Subcutaneous abdominal adipose tissue (tissue), 5 donors: Measurements from ENCODE around the gene GLS2.

Source experiments
- H3K27ac ChIP-seq: one replicate; pipeline ENCODE4 v1.7.0; 2013; ENCODE audit warnings: low read depth, mild to moderate bottlenecking, inconsistent platforms, low read length, moderate library complexity
- H3K27me3 ChIP-seq, 5 donors: one replicate each; pipeline ENCODE4 v1.7.0; 2013; ENCODE audit warnings: low read length in 5 of 5, inconsistent platforms in 1 of 5; ENCODE audit not compliant: control insufficient read depth in 5 of 5, insufficient read depth in 4 of 5
- H3K36me3 ChIP-seq, 5 donors: one replicate each; pipeline ENCODE4 v1.7.0; 2013; ENCODE audit warnings: low read length in 5 of 5; ENCODE audit not compliant: control insufficient read depth in 5 of 5, insufficient read depth in 5 of 5
- H3K4me1 ChIP-seq, 5 donors: one replicate each; pipeline ENCODE4 v1.7.0; 2013; ENCODE audit warnings: low read length in 5 of 5, mild to moderate bottlenecking in 3 of 5, moderate library complexity in 1 of 5; ENCODE audit not compliant: control insufficient read depth in 5 of 5, insufficient read depth in 5 of 5
- H3K4me3 ChIP-seq, 5 donors: one replicate each; pipeline ENCODE4 v1.7.0; 2013; ENCODE audit warnings: low read length in 5 of 5, low read depth in 1 of 5
- H3K9ac ChIP-seq, 5 donors: one replicate each; pipeline ENCODE4 v1.7.0; 2013; ENCODE audit warnings: low read length in 5 of 5, mild to moderate bottlenecking in 4 of 5, moderate library complexity in 3 of 5
- H3K9me3 ChIP-seq, 5 donors: one replicate each; pipeline ENCODE4 v1.7.0; 2013; ENCODE audit warnings: low read length in 5 of 5; ENCODE audit not compliant: control insufficient read depth in 5 of 5
- donor health status: healthy.
- donor health status: healthy.
- donor health status: healthy.
- donor health status: healthy.
- donor health status: healthy.

Gene GLS2

GRCh38 chr12:56469007-56469930 lies 18.7 kb downstream of the GLS2 start:
- peak overlapping the region; percentile 89 to 96 (median 92) for H3K9ac ChIP-seq
- H3K4me1 ChIP-seq, result peaks cover 0 to 20% (median 15%) of the 10 kb centered on the region in 5 donors
- H3K27ac ChIP-seq, result peak overlapping the region; percentile 93
- peaks cover 0 to 5% (median 4%) of the 10 kb centered on the region in 5 donors for H3K36me3 ChIP-seq
- H3K27me3 ChIP-seq, result no peaks in the 10 kb centered on the region
- peak overlapping the region; percentile 90 to 99 (median 98) for H3K4me3 ChIP-seq
- no peaks in the 10 kb centered on the region for H3K9me3 ChIP-seq

GRCh38 chr12:56468216-56469006 lies 19.6 kb downstream of the GLS2 start, which contains the start of gene SPRYD4:
SPRYD4 (plus strand) TSS chr12:56468578; CDS start chr12:56468592, 14 bp downstream.
- peaks cover 0 to 5% (median 4%) of the 10 kb centered on the region in 5 donors for H3K36me3 ChIP-seq
- no peaks in the 10 kb centered on the region for H3K9me3 ChIP-seq
- H3K27ac ChIP-seq, result peak within 1 kb of the TSS; percentile 93
- H3K4me1 ChIP-seq, result peaks cover 0 to 23% (median 18%) of the 10 kb centered on the region in 5 donors
- peak within 1 kb of the TSS; percentile 89 to 96 (median 92) for H3K9ac ChIP-seq
- H3K4me3 ChIP-seq, result peak within 1 kb of the TSS; percentile 90 to 99 (median 98)
- H3K27me3 ChIP-seq, result no peaks in the 10 kb centered on the region

DNA sequence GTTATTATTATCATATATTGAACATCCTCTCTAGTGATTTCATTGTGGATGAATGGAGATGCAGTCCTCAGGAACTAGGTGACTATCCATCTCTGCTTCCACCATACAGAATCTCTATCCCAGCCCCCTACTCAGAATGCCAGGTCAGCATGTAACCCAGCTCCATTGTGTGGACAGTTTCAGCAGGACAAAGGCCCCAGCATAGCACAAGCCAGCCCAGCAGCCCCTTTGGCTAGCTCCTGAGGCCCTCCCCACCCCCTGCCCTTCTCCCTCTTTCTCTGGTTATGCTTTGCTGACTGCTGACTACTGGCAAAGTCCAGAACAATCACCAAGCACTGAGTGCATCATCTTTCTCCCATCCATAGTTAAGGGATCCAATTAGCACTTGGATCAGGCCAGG lies 25.4 kb downstream of the GLS2 start:
- H3K9me3 ChIP-seq, result no peaks in the 10 kb centered on the region
- no peaks in the 10 kb centered on the region for H3K36me3 ChIP-seq
- H3K4me1 ChIP-seq, result peaks cover 0 to 7% (median 3%) of the 10 kb centered on the region in 5 donors

GRCh38 chr12:56461235-56462159 lies 26.5 kb downstream of the GLS2 start:
- no peak overlapping the region for H3K9ac ChIP-seq
- no peaks in the 10 kb centered on the region for H3K9me3 ChIP-seq
- no peaks in the 10 kb centered on the region for H3K36me3 ChIP-seq
- H3K4me3 ChIP-seq, result no peak overlapping the region
- H3K27ac ChIP-seq, result no peak overlapping the region
- H3K4me1 ChIP-seq, result peaks cover 0 to 7% (median 3%) of the 10 kb centered on the region in 5 donors
- no peaks in the 10 kb centered on the region for H3K27me3 ChIP-seq

More for the DNA sequence above, 25.4 kb downstream of the GLS2 start:
- H3K27me3 ChIP-seq, result no peaks in the 10 kb centered on the region
- H3K9ac ChIP-seq, result peak overlapping the region in 1 of 5 donors; percentile 8
- H3K27ac ChIP-seq, result no peak overlapping the region
- H3K4me3 ChIP-seq, result no peak overlapping the region

- peaks cover 0 to 2% (median 0%) of the 10 kb centered on the region in 5 donors for H3K27me3 ChIP-seq
- H3K4me3 ChIP-seq, result no peak overlapping the region
- no peaks in the 10 kb centered on the region for H3K9me3 ChIP-seq
- no peak overlapping the region for H3K9ac ChIP-seq
- H3K27ac ChIP-seq, result no peak overlapping the region
- H3K36me3 ChIP-seq, result no peaks in the 10 kb centered on the region
- no peaks in the 10 kb centered on the region for H3K4me1 ChIP-seq
Measured at GRCh38 chr12:56457817-56458216, 30.1 kb downstream of the GLS2 start.

- H3K36me3 ChIP-seq, result no peaks in the 10 kb centered on the region
- H3K27ac ChIP-seq, result no peak within 1 kb of the TSS
- peaks cover 0 to 2% (median 0%) of the 10 kb centered on the region in 5 donors for H3K27me3 ChIP-seq
- H3K4me1 ChIP-seq, result peaks cover 0 to 4% (median 3%) of the 10 kb centered on the region in 5 donors
- no peak within 1 kb of the TSS for H3K9ac ChIP-seq
- H3K9me3 ChIP-seq, result no peaks in the 10 kb centered on the region
- no peak within 1 kb of the TSS for H3K4me3 ChIP-seq
Measured at GRCh38 chr12:56454557-56454956, 33.4 kb downstream of the GLS2 start, which contains the start of gene MIP. MIP (minus strand) TSS chr12:56454657; CDS start chr12:56454613, 44 bp downstream.

- H3K9me3 ChIP-seq, result no peaks in the 10 kb centered on the region
- peaks cover 0 to 10% (median 8%) of the 10 kb centered on the region in 5 donors for H3K4me1 ChIP-seq
- H3K36me3 ChIP-seq, result no peaks in the 10 kb centered on the region
- no peak overlapping the region for H3K27ac ChIP-seq
- peaks cover 0 to 2% (median 0%) of the 10 kb centered on the region in 5 donors for H3K27me3 ChIP-seq
- no peak overlapping the region for H3K4me3 ChIP-seq
- H3K9ac ChIP-seq, result no peak overlapping the region
Measured at GRCh38 chr12:56451147-56451546, 36.8 kb downstream of the GLS2 start.

- Histone ChIP-seq H3K27me3 (no peaks in the 10 kb centered on the region), H3K4me1 (peaks cover 0 to 10% (median 8%) of the 10 kb centered on the region in 5 donors), H3K36me3 (no peaks in the 10 kb centered on the region), H3K9me3 (no peaks in the 10 kb centered on the region), H3K9ac (no peak overlapping the region), H3K4me3 (no peak overlapping the region), H3K27ac (peak overlapping the region; percentile 84)
Measured at GRCh38 chr12:56450241-56450640, 37.7 kb downstream of the GLS2 start.

DNA sequence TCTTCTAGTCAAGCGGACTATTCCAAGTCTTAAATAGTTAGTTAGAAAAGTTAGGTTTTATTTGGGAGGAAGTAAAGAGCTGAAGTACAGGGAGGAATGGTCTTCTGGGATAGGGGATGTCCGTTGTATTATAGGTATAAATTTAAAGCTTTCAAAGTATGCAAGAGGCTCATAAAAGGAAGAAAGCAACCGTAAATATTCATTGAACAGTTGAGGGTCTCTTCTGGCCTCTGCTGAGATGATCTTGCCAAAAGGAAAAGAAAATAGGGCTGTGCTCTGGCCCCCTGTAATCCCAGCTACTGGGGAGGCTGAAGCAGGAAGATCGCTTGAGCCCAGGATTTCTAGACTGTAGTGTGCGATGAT lies 38.4 kb downstream of the GLS2 start:
- Histone ChIP-seq H3K4me3 (peak overlapping the region; percentile 54 to 93 (median 83)), H3K9me3 (no peaks in the 10 kb centered on the region), H3K4me1 (peaks cover 0 to 10% (median 8%) of the 10 kb centered on the region in 5 donors), H3K27ac (peak overlapping the region; percentile 84), H3K36me3 (no peaks in the 10 kb centered on the region), H3K9ac (peak overlapping the region; percentile 75 to 93 (median 89)), H3K27me3 (no peaks in the 10 kb centered on the region)
